ENCODE measurements around the gene KRT40. TPM values are rescaled to one million over a fixed set of nuclear protein-coding genes. Genes with fewer than 3 reads are reported as not detected.

KRT40 gene
- total and polyA plus RNA-seq, 12 donors, result not detected

- Histone ChIP-seq H3K4me1 (replicated peaks in 1 of 2) (no peaks in the 10 kb centered on the region), H3K4me3 (no peak overlapping the region), H3K36me3 (replicated peaks in 1 of 2) (no peaks in the 10 kb centered on the region), H3K27me3 (peaks cover 6% of the 10 kb centered on the region), H3K9me3 (replicated peaks in 1 of 3) (no peaks in the 10 kb centered on the region), H3K27ac (no peak overlapping the region)
- no peak for DNase-seq
- WGBS, 4 donors, result 40 to 71% (median 54%) methylated on average over 1 of the region's 1 CpG
- intact Hi-C loops (cut with DNase I), result no loop called here
- TF ChIP-seq POLR2A (IDR thresholded peaks at IDR 0.05) (no peak), CTCF (IDR thresholded peaks at IDR 0.05) (no peak)
These were observed 39.6 kb downstream of the KRT40 start for GRCh38 chr17:40944531-40944930.

GRCh38 chr17:40942553-40942952 lies 41.6 kb downstream of the KRT40 start:
- TF ChIP-seq POLR2A (IDR thresholded peaks at IDR 0.05) (no peak), CTCF (IDR thresholded peaks at IDR 0.05) (no peak)

GRCh38 chr17:40940266-40940665 lies 43.9 kb downstream of the KRT40 start:
- Histone ChIP-seq H3K4me1 (replicated peaks in 1 of 2) (no peaks in the 10 kb centered on the region), H3K36me3 (replicated peaks in 1 of 2) (no peaks in the 10 kb centered on the region), H3K4me3 (no peak overlapping the region), H3K27me3 (no peaks in the 10 kb centered on the region), H3K9me3 (replicated peaks in 1 of 3) (no peaks in the 10 kb centered on the region), H3K27ac (no peak overlapping the region)
- 75 to 86% (median 77%) methylated on average over 6 of the region's 6 CpGs for WGBS, 4 donors
- intact Hi-C loops (cut with DNase I), result no loop called here
- TF ChIP-seq CTCF (IDR thresholded peaks at IDR 0.05) (no peak), POLR2A (IDR thresholded peaks at IDR 0.05) (no peak)
- DNase-seq, result no peak

More at GRCh38 chr17:40942553-40942952, 41.6 kb downstream of the KRT40 start:
- Histone ChIP-seq H3K27me3 (peaks cover under 1% of the 10 kb centered on the region), H3K9me3 (replicated peaks in 1 of 3) (no peaks in the 10 kb centered on the region), H3K4me3 (no peak overlapping the region), H3K4me1 (replicated peaks in 1 of 2) (no peaks in the 10 kb centered on the region), H3K36me3 (replicated peaks in 1 of 2) (no peaks in the 10 kb centered on the region), H3K27ac (no peak overlapping the region)
- WGBS, 4 donors, result 60 to 76% (median 75%) methylated on average over 3 of the region's 3 CpGs
- no peak for DNase-seq
- intact Hi-C loops (cut with DNase I), result no loop called here

- Histone ChIP-seq H3K4me3 (no peak overlapping the region), H3K27ac (no peak overlapping the region), H3K4me1 (replicated peaks in 1 of 2) (no peaks in the 10 kb centered on the region), H3K36me3 (replicated peaks in 1 of 2) (no peaks in the 10 kb centered on the region), H3K27me3 (no peaks in the 10 kb centered on the region), H3K9me3 (replicated peaks in 1 of 3) (no peaks in the 10 kb centered on the region)
- DNase-seq, result peak in 2 of 7 donors; percentile 7 to 11
- 81 to 93% (median 91%) methylated on average over 3 of the region's 3 CpGs for WGBS, 4 donors
- TF ChIP-seq POLR2A (IDR thresholded peaks at IDR 0.05) (no peak), CTCF (IDR thresholded peaks at IDR 0.05) (no peak)
- intact Hi-C loops (cut with DNase I), result no loop called here
These were observed 45.1 kb downstream of the KRT40 start for GRCh38 chr17:40938981-40939380.

All from adrenal gland (tissue), 12 donors.